Uterus (tissue), 2 donors: ENCODE data around the gene ZCCHC8.

Source experiments
- POLR2A ChIP-seq, 2 donors: fragments of 450-650 bp; IDR thresholded peaks; one replicate each; pipeline ENCODE4 v1.6.1; 2016; ENCODE audit warnings: antibody characterized with exemption in 2 of 2, mild to moderate bottlenecking in 1 of 2, moderate library complexity in 1 of 2
- TF ChIP-seq, protein P1 (sequence below), 4 experiments: fragments of 200-600 bp in 2 of 4; fragments of 450-650 bp in 2 of 4; sonication (generic) in 2 of 4; IDR thresholded peaks; one replicate each; pipeline ENCODE4 v1.5.1; 2016 to 2019; ENCODE audit warnings: antibody characterized with exemption in 4 of 4, mild to moderate bottlenecking in 2 of 4, moderate library complexity in 1 of 4

DNA sequence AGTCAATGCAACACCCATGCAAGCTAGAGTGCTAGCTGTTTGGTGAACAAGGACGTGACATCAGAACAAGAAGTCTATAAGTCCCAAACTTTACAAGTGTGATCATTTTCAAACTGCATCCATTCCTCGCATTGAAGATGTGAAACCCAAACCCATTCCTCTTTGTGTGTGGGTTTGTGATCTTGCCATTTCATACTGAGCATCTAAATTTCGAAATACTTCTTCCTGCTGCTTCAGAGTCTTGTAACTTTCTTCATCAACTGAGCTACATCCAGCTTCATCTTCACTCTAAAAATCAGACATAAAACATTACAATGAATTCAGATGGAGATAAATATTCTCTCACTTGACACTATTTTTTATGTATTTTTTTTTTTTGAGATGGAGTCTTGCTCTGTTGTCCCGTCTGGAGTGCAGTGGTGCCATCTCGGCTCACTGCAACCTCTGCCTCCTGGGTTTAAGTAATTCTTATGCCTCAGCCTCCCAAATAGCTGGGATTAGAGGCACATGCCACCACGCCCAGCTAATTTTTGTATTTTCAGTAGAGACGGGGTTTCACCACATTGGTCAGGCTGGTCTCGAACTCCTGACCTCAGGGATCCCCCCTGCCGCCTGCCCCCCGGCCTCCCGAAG lies 4.8 kb upstream of the ZCCHC8 start:
- TF ChIP-seq, protein P1, sequence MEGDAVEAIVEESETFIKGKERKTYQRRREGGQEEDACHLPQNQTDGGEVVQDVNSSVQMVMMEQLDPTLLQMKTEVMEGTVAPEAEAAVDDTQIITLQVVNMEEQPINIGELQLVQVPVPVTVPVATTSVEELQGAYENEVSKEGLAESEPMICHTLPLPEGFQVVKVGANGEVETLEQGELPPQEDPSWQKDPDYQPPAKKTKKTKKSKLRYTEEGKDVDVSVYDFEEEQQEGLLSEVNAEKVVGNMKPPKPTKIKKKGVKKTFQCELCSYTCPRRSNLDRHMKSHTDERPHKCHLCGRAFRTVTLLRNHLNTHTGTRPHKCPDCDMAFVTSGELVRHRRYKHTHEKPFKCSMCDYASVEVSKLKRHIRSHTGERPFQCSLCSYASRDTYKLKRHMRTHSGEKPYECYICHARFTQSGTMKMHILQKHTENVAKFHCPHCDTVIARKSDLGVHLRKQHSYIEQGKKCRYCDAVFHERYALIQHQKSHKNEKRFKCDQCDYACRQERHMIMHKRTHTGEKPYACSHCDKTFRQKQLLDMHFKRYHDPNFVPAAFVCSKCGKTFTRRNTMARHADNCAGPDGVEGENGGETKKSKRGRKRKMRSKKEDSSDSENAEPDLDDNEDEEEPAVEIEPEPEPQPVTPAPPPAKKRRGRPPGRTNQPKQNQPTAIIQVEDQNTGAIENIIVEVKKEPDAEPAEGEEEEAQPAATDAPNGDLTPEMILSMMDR (IDR thresholded peaks at IDR 0.05) = no peak
- no peak for TF ChIP-seq POLR2A (IDR thresholded peaks at IDR 0.05)
